Thoracic aorta (tissue), 2 donors: ENCODE measurements around the gene PNPLA7. TPM values are rescaled to one million over a fixed set of nuclear protein-coding genes. Genes with fewer than 3 reads are reported as not detected.
"Not testable (repeated sequence)": the region's sequence is repeated elsewhere in the genome, so short reads cannot be mapped to it uniquely, and the experiment has no call there.

Source experiments
- ATAC-seq: fragments of 150-250 bp; one replicate; pipeline ENCODE4 v1.8.0; 2017; ENCODE audit warnings: low read depth; ENCODE audit not compliant: insufficient number of reproducible peaks, low FRiP score
- DNase-seq: peaks from one replicate; pipeline ENCODE4 v3.0.0-alpha.2; 2020; ENCODE audit warnings: low spot score
- H3K27ac ChIP-seq, 2 donors: fragments of 200-600 bp; sonication (generic); 1 replicate in 1 of 2; 2 replicates in 1 of 2; pipeline ENCODE4 v1.5.1; 2016; ENCODE audit warnings: mild to moderate bottlenecking in 2 of 2, moderate library complexity in 2 of 2
- H3K27me3 ChIP-seq: fragments of 200-600 bp; sonication (generic); replicated peaks from 2 replicates; pipeline ENCODE4 v1.6.0; 2016; ENCODE audit warnings: mild to moderate bottlenecking; ENCODE audit not compliant: insufficient read depth
- H3K36me3 ChIP-seq: fragments of 200-600 bp; sonication (generic); one replicate; pipeline ENCODE4 v1.5.1; 2016
- H3K4me1 ChIP-seq, 2 donors: fragments of 200-600 bp; sonication (generic); 1 replicate in 1 of 2; 2 replicates in 1 of 2; pipeline versions ENCODE4 v1.5.1 to v1.6.0; 2016; ENCODE audit warnings: low read depth in 2 of 2, mild to moderate bottlenecking in 1 of 2; ENCODE audit not compliant: control insufficient read depth in 1 of 2
- H3K4me3 ChIP-seq: fragments of 200-600 bp; sonication (generic); 2 replicates; pipeline ENCODE4 v1.5.1; 2016; ENCODE audit warnings: mild to moderate bottlenecking
- H3K9me3 ChIP-seq: fragments of 200-600 bp; sonication (generic); 2 replicates; pipeline ENCODE4 v1.5.1; 2016
- total RNA-seq, 2 donors: library from RNA; depleted of rRNA; stranded (reverse); fragments of >200 nt; gene quantifications; one replicate each; pipeline versions ENCODE4 v1.1.0 to v1.2.3, GENCODE V29; 2016
- TF ChIP-seq, protein P1 (sequence below): fragments of 200-600 bp; sonication (generic); IDR thresholded peaks from one replicate; pipeline ENCODE4 v1.5.1; 2019; ENCODE audit warnings: antibody characterized with exemption

The PNPLA7 gene
- total RNA-seq, 2 donors from 2014 or later, result 12.7 to 21.4 TPM

DNA sequence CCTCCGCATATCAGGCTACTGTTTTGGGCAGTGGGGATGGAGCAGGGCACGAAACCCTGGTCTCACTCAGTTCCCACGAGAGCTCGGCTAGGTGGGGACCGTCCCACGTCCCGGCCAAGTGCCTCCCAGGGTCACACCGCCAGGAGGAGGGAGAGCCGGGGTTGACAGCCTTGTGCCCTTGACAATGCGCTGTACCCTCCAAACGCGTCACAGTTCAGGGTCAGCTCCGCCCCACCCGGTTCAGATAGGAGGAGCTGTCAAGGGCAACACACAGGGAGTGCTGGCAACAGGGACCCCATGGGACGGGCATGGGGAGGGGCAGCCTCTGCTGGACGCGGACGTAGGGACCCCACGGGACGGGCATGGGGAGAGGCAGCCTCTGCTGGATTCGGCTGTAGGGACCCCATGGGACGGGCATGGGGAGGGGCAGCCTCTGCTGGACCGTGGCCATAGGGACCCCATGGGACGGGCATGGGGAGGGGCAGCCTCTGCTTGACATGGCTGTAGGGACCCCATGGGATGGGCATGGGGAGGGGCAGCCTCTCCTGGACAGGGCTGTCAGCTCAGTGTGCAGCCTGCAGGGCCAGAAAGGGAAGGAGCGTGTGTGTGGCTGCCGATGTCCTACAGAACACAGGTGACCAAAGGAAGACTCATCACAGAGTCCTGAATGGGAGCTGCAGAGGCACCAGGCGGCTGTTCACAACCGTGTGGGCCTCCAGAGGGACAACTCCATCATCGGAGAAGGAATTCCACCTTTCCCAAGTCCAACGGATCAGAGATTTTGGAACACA is 29.4 kb downstream of the PNPLA7 start:
- Histone ChIP-seq H3K4me1 (no peaks in the 10 kb centered on the region), H3K9me3 (no peaks in the 10 kb centered on the region), H3K36me3 (peaks cover 7% of the 10 kb centered on the region), H3K4me3 (no peak overlapping the region), H3K27me3 (no peaks in the 10 kb centered on the region), H3K27ac (no peak overlapping the region)
- ATAC-seq (no peak), DNase-seq (no peak)
- TF ChIP-seq, protein P1, sequence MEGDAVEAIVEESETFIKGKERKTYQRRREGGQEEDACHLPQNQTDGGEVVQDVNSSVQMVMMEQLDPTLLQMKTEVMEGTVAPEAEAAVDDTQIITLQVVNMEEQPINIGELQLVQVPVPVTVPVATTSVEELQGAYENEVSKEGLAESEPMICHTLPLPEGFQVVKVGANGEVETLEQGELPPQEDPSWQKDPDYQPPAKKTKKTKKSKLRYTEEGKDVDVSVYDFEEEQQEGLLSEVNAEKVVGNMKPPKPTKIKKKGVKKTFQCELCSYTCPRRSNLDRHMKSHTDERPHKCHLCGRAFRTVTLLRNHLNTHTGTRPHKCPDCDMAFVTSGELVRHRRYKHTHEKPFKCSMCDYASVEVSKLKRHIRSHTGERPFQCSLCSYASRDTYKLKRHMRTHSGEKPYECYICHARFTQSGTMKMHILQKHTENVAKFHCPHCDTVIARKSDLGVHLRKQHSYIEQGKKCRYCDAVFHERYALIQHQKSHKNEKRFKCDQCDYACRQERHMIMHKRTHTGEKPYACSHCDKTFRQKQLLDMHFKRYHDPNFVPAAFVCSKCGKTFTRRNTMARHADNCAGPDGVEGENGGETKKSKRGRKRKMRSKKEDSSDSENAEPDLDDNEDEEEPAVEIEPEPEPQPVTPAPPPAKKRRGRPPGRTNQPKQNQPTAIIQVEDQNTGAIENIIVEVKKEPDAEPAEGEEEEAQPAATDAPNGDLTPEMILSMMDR, result no peak

DNA sequence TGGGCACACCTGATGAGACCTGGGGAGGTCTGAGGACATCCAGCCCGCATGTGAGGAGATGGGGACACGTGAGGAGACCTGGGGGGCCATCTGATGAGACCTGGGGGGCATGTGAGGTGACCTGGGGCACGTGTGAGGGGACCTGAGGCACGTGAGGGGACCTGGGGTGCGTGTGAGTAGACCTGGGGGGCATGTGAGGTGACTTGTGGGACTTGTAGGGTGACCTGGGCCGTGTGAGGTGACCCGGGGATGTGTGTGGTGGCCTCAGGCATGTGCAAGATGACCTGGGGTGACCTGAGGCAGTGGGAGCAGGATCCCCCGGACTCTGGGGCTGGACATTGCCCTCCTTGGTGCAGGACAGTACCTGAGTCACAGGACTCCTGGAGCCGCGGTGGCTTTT is 30.6 kb downstream of the PNPLA7 start:
- DNase-seq (no peak), ATAC-seq (no peak)
- TF ChIP-seq, protein P1, result no peak
- no peaks in the 10 kb centered on the region for H3K27me3 ChIP-seq
- no peak overlapping the region for H3K4me3 ChIP-seq
- H3K9me3 ChIP-seq, result no peaks in the 10 kb centered on the region
- H3K36me3 ChIP-seq, result peaks cover 4% of the 10 kb centered on the region
- H3K4me1 ChIP-seq, result no peaks in the 10 kb centered on the region
- H3K27ac ChIP-seq, result no peak overlapping the region

DNA sequence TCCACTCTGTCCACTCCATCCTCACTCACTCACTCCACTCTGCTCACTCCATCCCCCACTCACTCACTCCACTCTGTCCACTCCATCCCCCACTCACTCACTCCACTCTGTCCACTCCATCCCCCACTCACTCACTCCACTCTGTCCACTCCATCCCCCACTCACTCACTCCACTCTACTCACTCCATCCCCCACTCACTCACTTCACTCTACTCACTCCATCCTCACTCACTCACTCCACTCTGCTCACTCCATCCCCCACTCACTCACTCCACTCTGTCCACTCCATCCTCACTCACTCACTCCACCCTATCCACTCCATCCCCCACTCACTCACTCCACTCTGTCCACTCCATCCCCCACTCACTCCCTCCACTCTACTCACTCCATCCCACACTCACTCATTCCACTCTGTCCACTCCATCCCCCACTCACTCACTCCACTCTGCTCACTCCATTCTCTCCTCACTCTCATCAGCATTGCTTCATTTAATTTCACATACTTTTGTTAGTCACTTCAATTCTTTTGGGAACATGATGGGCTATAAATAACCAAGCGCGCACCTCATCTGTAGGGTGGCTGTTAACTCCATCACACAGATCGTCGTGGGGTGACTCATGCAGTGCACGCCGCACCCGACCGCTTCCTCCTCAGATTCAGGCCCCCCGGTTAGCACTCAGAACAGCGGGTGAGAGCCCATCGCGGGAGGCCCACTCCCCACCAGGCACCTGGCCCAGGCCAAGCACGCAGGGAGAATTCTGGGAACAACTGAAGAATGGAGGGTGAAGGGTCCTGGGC is 31.3 kb downstream of the PNPLA7 start:
- not testable (repeated sequence) for DNase-seq, H3K27ac ChIP-seq, H3K9me3 ChIP-seq, H3K36me3 ChIP-seq, ATAC-seq, H3K4me3 ChIP-seq, H3K27me3 ChIP-seq, H3K4me1 ChIP-seq

DNA sequence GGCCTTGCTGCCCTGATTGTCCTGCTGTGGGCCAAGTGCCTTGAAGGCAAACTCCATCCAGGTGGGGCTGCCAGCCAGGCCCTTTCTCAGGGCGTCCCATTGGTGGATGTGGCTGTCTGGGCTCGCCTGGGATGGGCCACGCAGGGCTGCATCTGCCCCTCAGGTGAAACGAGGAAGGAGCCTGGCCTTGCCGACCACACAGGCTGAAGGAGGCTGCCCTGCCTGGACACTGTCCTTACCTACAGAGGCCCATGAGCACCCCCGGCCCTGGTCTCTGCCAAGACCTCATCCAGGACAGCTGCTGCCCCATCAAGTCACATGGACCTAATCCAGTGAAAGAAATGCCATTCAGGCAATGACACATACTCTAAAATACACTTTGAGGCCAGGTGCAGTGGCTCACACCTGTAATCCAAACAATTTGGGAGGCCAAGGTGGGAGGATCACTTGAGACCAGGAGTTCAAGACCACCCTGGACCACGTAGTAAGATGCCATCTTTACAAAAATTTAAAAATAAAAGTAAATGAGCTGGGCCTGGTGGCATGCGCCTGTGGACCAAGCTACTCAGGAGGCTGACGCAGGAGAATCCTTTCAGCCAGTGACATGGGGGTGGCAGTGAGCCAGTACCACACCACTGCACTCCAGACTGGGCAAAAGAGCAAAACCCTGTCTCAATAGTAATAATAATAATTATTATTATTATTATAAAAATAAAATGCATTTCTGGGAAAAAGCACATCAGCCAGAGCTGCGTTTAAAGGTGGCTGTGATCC is 33.9 kb downstream of the PNPLA7 start:
- no peak overlapping the region for H3K27ac ChIP-seq
- TF ChIP-seq, protein P1, result no peak
- ATAC-seq (no peak), DNase-seq (no peak)
- no peaks in the 10 kb centered on the region for H3K36me3 ChIP-seq
- no peaks in the 10 kb centered on the region for H3K4me1 ChIP-seq
- H3K9me3 ChIP-seq, result no peaks in the 10 kb centered on the region
- H3K27me3 ChIP-seq, result no peaks in the 10 kb centered on the region
- no peak overlapping the region for H3K4me3 ChIP-seq

DNA sequence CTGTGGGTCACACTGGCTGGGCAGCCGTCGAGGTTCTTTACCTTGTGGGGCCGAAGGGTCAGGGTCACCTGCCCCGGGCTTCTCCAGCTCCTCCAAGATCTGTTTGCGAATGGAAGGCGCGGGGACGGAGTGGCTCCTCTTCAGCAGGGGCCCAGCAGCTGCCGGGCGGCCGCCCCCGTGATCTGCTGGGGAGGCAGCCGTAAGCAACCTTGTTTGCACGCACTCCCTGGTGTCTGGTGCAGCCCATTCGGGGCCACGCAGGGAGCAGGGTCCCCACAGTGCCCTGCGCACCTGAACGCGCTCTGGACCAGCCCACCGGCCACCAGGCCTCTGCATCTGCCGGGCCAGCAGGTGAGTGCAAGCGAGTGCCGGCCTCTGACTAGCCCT is 34.9 kb downstream of the PNPLA7 start:
- no peak for ATAC-seq

More for the DNA sequence above, 34.9 kb downstream of the PNPLA7 start:
- no peak overlapping the region for H3K27ac ChIP-seq
- no peaks in the 10 kb centered on the region for H3K36me3 ChIP-seq
- TF ChIP-seq, protein P1, result no peak
- H3K27me3 ChIP-seq, result no peaks in the 10 kb centered on the region
- no peaks in the 10 kb centered on the region for H3K4me1 ChIP-seq
- no peaks in the 10 kb centered on the region for H3K9me3 ChIP-seq
- no peak overlapping the region for H3K4me3 ChIP-seq
- no peak for DNase-seq
